IMR-90 (cell line): Measurements from ENCODE around the gene FER. TPM values are rescaled to one million over a fixed set of nuclear protein-coding genes. Genes with fewer than 3 reads are reported as not detected.

Source experiments
- ATAC-seq: fragments of 200-7000 bp; cut with Tn5 transposase; 2 replicates; pipeline ENCODE4 v1.9.1; 2020; ENCODE audit warnings: low read depth, mild to moderate bottlenecking, moderate library complexity
- BruUV-seq: library from RNA; stranded (reverse); fragments of 400-500 nt; replicated peaks from 2 replicates; lab custom pipeline; 2021; lab: Mats Ljungman, UMichigan
- CTCF ChIA-PET: fragments of 300-600 bp; formaldehyde crosslinking; extraction: SDS; loops from one replicate; lab custom pipeline; 2021; ENCODE audit warnings: antibody characterized with exemption; lab: Yijun Ruan, JAX
- POLR2A ChIA-PET: fragments of 300-600 bp; sonication (Branson Sonifier 250); formaldehyde crosslinking; loops from one replicate; lab custom pipeline; 2022; ENCODE audit warnings: antibody characterized with exemption; ENCODE audit not compliant: unreplicated experiment; lab: Charles Lee
- DNase-seq: peaks from one replicate; pipeline ENCODE4 v3.0.0; 2013
- H2AFZ ChIP-seq: replicated peaks from 2 replicates; pipeline ENCODE3; 2013; ENCODE audit warnings: low read length, mild to moderate bottlenecking; ENCODE audit not compliant: poor library complexity
- H2AK5ac ChIP-seq: 2 replicates; pipeline ENCODE4 v1.6.1; 2013; ENCODE audit warnings: low read depth, low read length, inconsistent platforms
- H2AK9ac ChIP-seq: replicated peaks from 2 replicates; pipeline ENCODE3; 2013; ENCODE audit warnings: mild to moderate bottlenecking, low read depth, low read length, moderate library complexity; ENCODE audit not compliant: poor library complexity
- H2BK120ac ChIP-seq: 2 replicates; pipeline ENCODE4 v1.6.1; 2013; ENCODE audit warnings: low read depth, low read length, inconsistent platforms
- H2BK15ac ChIP-seq: 3 replicates; pipeline ENCODE4 v1.6.1; 2013; ENCODE audit warnings: low read depth, low read length, inconsistent platforms
- H2BK20ac ChIP-seq: 2 replicates; pipeline ENCODE4 v1.6.1; 2013; ENCODE audit warnings: low read depth, mild to moderate bottlenecking, inconsistent platforms, low read length, moderate library complexity
- H2BK5ac ChIP-seq: 2 replicates; pipeline ENCODE4 v1.6.1; 2013; ENCODE audit warnings: mild to moderate bottlenecking, low read depth, low read length, inconsistent platforms; ENCODE audit not compliant: poor library complexity, severe bottlenecking
- H3K14ac ChIP-seq: replicated peaks from 2 replicates; pipeline ENCODE4 v1.6.1; 2013; ENCODE audit warnings: low read depth, low read length, inconsistent platforms
- H3K18ac ChIP-seq: 2 replicates; pipeline ENCODE4 v1.6.1; 2013; ENCODE audit warnings: low read depth, low read length, control low read depth
- H3K23ac ChIP-seq: 2 replicates; pipeline ENCODE4 v1.6.1; 2013; ENCODE audit warnings: low read depth, low read length, inconsistent platforms
- H3K27ac ChIP-seq: 2 replicates; pipeline ENCODE4 v1.5.1; 2013; ENCODE audit warnings: mild to moderate bottlenecking, control low read depth, low read length; ENCODE audit not compliant: insufficient read depth
- H3K27me3 ChIP-seq: 2 replicates; pipeline ENCODE4 v1.6.1; 2013; ENCODE audit warnings: low read length; ENCODE audit not compliant: control insufficient read depth, insufficient read depth
- H3K36me3 ChIP-seq: 2 replicates; pipeline ENCODE4 v1.6.1; 2013; ENCODE audit warnings: low read length, mixed read lengths; ENCODE audit not compliant: control insufficient read depth, insufficient read depth
- H3K4ac ChIP-seq: 2 replicates; pipeline ENCODE4 v1.6.1; 2013; ENCODE audit warnings: low read depth, low read length, inconsistent platforms
- H3K4me1 ChIP-seq: 2 replicates; pipeline ENCODE4 v1.6.1; 2013; ENCODE audit warnings: low read length, mixed read lengths; ENCODE audit not compliant: control insufficient read depth, insufficient read depth
- H3K4me2 ChIP-seq: 2 replicates; pipeline ENCODE4 v1.6.1; 2013; ENCODE audit warnings: low read depth, mild to moderate bottlenecking, control low read depth, low read length, moderate library complexity
- H3K4me3 ChIP-seq: 2 replicates; pipeline ENCODE4 v1.5.1; 2013; ENCODE audit warnings: low read depth, mild to moderate bottlenecking, control low read depth, low read length, moderate library complexity; ENCODE audit not compliant: insufficient read depth
- H3K56ac ChIP-seq: 2 replicates; pipeline ENCODE4 v1.6.1; 2013; ENCODE audit warnings: low read length, inconsistent platforms; ENCODE audit not compliant: insufficient read depth; ENCODE audit errors: extremely low read depth
- H3K79me1 ChIP-seq, 2 experiments: 2 replicates each; pipeline ENCODE4 v1.6.1; 2013; ENCODE audit warnings: low read length in 2 of 2, inconsistent platforms in 1 of 2, low read depth in 1 of 2
- H3K9ac ChIP-seq: 2 replicates; pipeline ENCODE4 v1.6.1; 2013; ENCODE audit warnings: low read depth, low read length, control low read depth
- H3K9me1 ChIP-seq: 2 replicates; pipeline ENCODE4 v1.6.1; 2013; ENCODE audit warnings: low read length, inconsistent platforms; ENCODE audit not compliant: insufficient read depth
- H3K9me3 ChIP-seq: 2 replicates; pipeline ENCODE4 v1.6.1; 2013; ENCODE audit warnings: low read length; ENCODE audit not compliant: control insufficient read depth, insufficient read depth
- H4K20me1 ChIP-seq: 2 replicates; pipeline ENCODE4 v1.6.1; 2013; ENCODE audit warnings: low read length, inconsistent platforms; ENCODE audit not compliant: insufficient read depth
- H4K5ac ChIP-seq: 2 replicates; pipeline ENCODE4 v1.6.1; 2013; ENCODE audit warnings: mild to moderate bottlenecking, low read depth, low read length, control low read depth
- H4K8ac ChIP-seq, 2 experiments: 2 replicates each; pipeline ENCODE4 v1.6.1; 2013; ENCODE audit warnings: low read depth in 2 of 2, low read length in 2 of 2, control low read depth in 1 of 2, inconsistent platforms in 1 of 2
- H4K91ac ChIP-seq: 2 replicates; pipeline ENCODE4 v1.6.1; 2013; ENCODE audit warnings: low read depth, low read length, inconsistent platforms; ENCODE audit not compliant: insufficient read depth
- CEBPB ChIP-seq: IDR thresholded peaks from 2 replicates; pipeline ENCODE4 v1.6.1; 2012; ENCODE audit warnings: low read depth, low read length, improper control_type of control experiment
- CTCF ChIP-seq: conservative IDR thresholded peaks from 2 replicates; pipeline ENCODE4 v1.5.1; 2012; ENCODE audit warnings: mild to moderate bottlenecking, low read depth, low read length, improper control_type of control experiment
- FOS ChIP-seq: fragments of 150-350 bp; IDR thresholded peaks from 2 replicates; pipeline ENCODE4 v1.6.1; 2016; ENCODE audit warnings: low read depth, low read length
- MAFK ChIP-seq: IDR thresholded peaks from 2 replicates; pipeline ENCODE4 v1.6.1; 2012; ENCODE audit warnings: low read depth, low read length, improper control_type of control experiment
- MAZ ChIP-seq: IDR thresholded peaks from 2 replicates; pipeline ENCODE4 v1.6.1; 2012; ENCODE audit warnings: low read depth, mild to moderate bottlenecking, low read length, improper control_type of control experiment, moderate library complexity, borderline replicate concordance
- MXI1 ChIP-seq: IDR thresholded peaks from 2 replicates; pipeline ENCODE4 v1.6.1; 2012; ENCODE audit warnings: low read depth, mild to moderate bottlenecking, low read length, moderate library complexity, borderline replicate concordance
- NFE2L2 ChIP-seq: fragments of 150-350 bp; IDR thresholded peaks from 2 replicates; pipeline ENCODE4 v1.6.1; 2016; ENCODE audit warnings: low read depth, mild to moderate bottlenecking, low read length
- RAD21 ChIP-seq: IDR thresholded peaks from 2 replicates; pipeline ENCODE4 v1.6.1; 2012; ENCODE audit warnings: low read length, improper control_type of control experiment
- RCOR1 ChIP-seq: IDR thresholded peaks from 2 replicates; pipeline ENCODE4 v1.6.1; 2012; ENCODE audit warnings: mild to moderate bottlenecking, low read length, improper control_type of control experiment; ENCODE audit not compliant: insufficient replicate concordance
- USF2 ChIP-seq: fragments of 150-350 bp; IDR thresholded peaks from 2 replicates; pipeline ENCODE4 v1.6.1; 2017; ENCODE audit warnings: mild to moderate bottlenecking, antibody characterized with exemption, low read length, low read depth
- WGBS, 2 experiments: methylation state at CpG; one replicate each; pipeline versions ENCODE4 v1.1.5 to v1.1.7; 2013; ENCODE audit warnings: missing lambda C conversion rate in 2 of 2; ENCODE audit not compliant: insufficient read length in 1 of 2; ENCODE audit errors: extremely low coverage in 2 of 2; 5-methylcytosine and 5-hydroxymethylcytosine counted together
- dilution Hi-C: fragments of 300-500 bp; cut with HindIII; formaldehyde crosslinking; loops from one replicate; pipeline ENCODE4 v1.14.3; 2018; ENCODE audit warnings: low sequenced_read_pairs; ENCODE audit not compliant: unreplicated experiment
- in situ Hi-C: fragments of 300-500 bp; cut with MboI; formaldehyde crosslinking; loops from 3 replicates; pipeline ENCODE4 v1.14.3; 2019; ENCODE audit warnings: low sequenced_read_pairs, inconsistent platforms, mixed read lengths
- intact Hi-C: fragments of 100-400 bp; cut with micrococcal nuclease; formaldehyde crosslinking; loops from 2 replicates; pipeline ENCODE4 v1.10.0; 2022
- polyA plus RNA-seq, 3 experiments: library from polyadenylated mRNA; depleted of rRNA; stranded (reverse); fragments of >200 nt; gene quantifications; 2 replicates each; pipeline ENCODE4 v1.2.3, GENCODE V29; 2012; ENCODE audit warnings: low replicate concordance in 1 of 3
- total RNA-seq: library from RNA; depleted of rRNA; stranded (reverse); fragments of >200 nt; gene quantifications from 2 replicates; pipeline ENCODE4 v1.2.3, GENCODE V29; 2012

The FER gene
- total and polyA plus RNA-seq, 2 of the 4 experiments (the other 2 are of a cell fraction), result 3.5 to 32.4 TPM

GRCh38 chr5:109186759-109187158 lies 439.1 kb downstream of the FER start:
- no peak overlapping the region for H3K14ac ChIP-seq
- H3K79me1 ChIP-seq, result no peaks in the 10 kb centered on the region
- in situ Hi-C loops, result no loop called here
- no peak overlapping the region for H2AK9ac ChIP-seq
- TF ChIP-seq USF2, result no peak
- no peak for TF ChIP-seq CEBPB
- no peak for TF ChIP-seq RAD21
- TF ChIP-seq MAZ, result no peak
- no peak for TF ChIP-seq MAFK
- no peak for TF ChIP-seq RCOR1
- no peak for TF ChIP-seq FOS
- no peak for TF ChIP-seq MXI1
- no peak for TF ChIP-seq NFE2L2
- TF ChIP-seq CTCF, result no peak
- no peak overlapping the region for H2BK5ac ChIP-seq
- intact Hi-C loops, result no loop called here
- no peak overlapping the region for H2BK120ac ChIP-seq
- no CpG with 5 or more reads among the region's 3 CpGs for WGBS, 2 experiments
- H4K8ac ChIP-seq, result no peak overlapping the region
- H3K23ac ChIP-seq, result no peak overlapping the region
- no peak overlapping the region for H3K9ac ChIP-seq
- CTCF ChIA-PET, result no interaction called here
- no peaks in the 10 kb centered on the region for H3K27me3 ChIP-seq
- no peak overlapping the region for H3K4me2 ChIP-seq
- H3K56ac ChIP-seq, result no peak overlapping the region
- no peak overlapping the region for H2BK15ac ChIP-seq
- H4K5ac ChIP-seq, result no peak overlapping the region
- H4K91ac ChIP-seq, result no peak overlapping the region
- dilution Hi-C loops, result no loop called here
- no peak overlapping the region for H2AFZ ChIP-seq
- H3K4me1 ChIP-seq, result 0 out of 2 replicates have a peak, but pooled peaks cover 2% of the 10 kb centered on the region
- H3K9me3 ChIP-seq, result no peaks in the 10 kb centered on the region
- no peak overlapping the region for H2AK5ac ChIP-seq
- ATAC-seq (no peak), DNase-seq (no peak)
- POLR2A ChIA-PET, result no interaction called here
- no peak overlapping the region for H3K18ac ChIP-seq
- H3K27ac ChIP-seq, result no peak overlapping the region
- H3K4me3 ChIP-seq, result no peak overlapping the region
- H2BK20ac ChIP-seq, result no peak overlapping the region
- 0 out of 2 replicates have a peak, but pooled peaks cover 3% of the 10 kb centered on the region for H3K9me1 ChIP-seq
- no TSS peak for BruUV-seq
- peaks cover 2% of the 10 kb centered on the region for H3K36me3 ChIP-seq
- H4K20me1 ChIP-seq, result no peaks in the 10 kb centered on the region
- no peak overlapping the region for H3K4ac ChIP-seq
